Liver (tissue), 9 donors: ENCODE results near the gene IFITM10. TPM values are rescaled to one million over a fixed set of nuclear protein-coding genes. Genes with fewer than 3 reads are reported as not detected.
A peak's percentile ranks its signal among the peaks of the same experiment; 100 is the strongest.

Experiments used
- DNase-seq: peaks from one replicate; pipeline ENCODE4 v3.0.0-alpha.2; 2017; ENCODE audit warnings: low spot score
- H3K27ac ChIP-seq, 2 donors: one replicate each; pipeline ENCODE4 v1.7.0; 2013; ENCODE audit warnings: inconsistent platforms in 2 of 2, low read length in 2 of 2, control low read depth in 1 of 2, low read depth in 1 of 2, mild to moderate bottlenecking in 1 of 2
- H3K27me3 ChIP-seq, 4 donors: one replicate each; pipeline versions ENCODE4 v1.6.1 to v1.7.0; 2013; ENCODE audit warnings: low read length in 3 of 4, inconsistent platforms in 1 of 4, mild to moderate bottlenecking in 1 of 4, moderate library complexity in 1 of 4; ENCODE audit not compliant: control insufficient read depth in 4 of 4, insufficient read depth in 4 of 4
- H3K36me3 ChIP-seq, 4 donors: one replicate each; pipeline versions ENCODE4 v1.6.1 to v1.7.0; 2013; ENCODE audit warnings: low read length in 3 of 4, mild to moderate bottlenecking in 3 of 4, low read depth in 1 of 4, moderate library complexity in 1 of 4; ENCODE audit not compliant: control insufficient read depth in 4 of 4, insufficient read depth in 3 of 4
- H3K4me1 ChIP-seq, 4 donors: one replicate each; pipeline versions ENCODE4 v1.6.1 to v1.7.0; 2013; ENCODE audit warnings: low read length in 3 of 4, mild to moderate bottlenecking in 3 of 4, moderate library complexity in 1 of 4; ENCODE audit not compliant: control insufficient read depth in 4 of 4, insufficient read depth in 4 of 4
- H3K4me3 ChIP-seq, 3 donors: one replicate each; pipeline versions ENCODE4 v1.6.1 to v1.7.0; 2013; ENCODE audit warnings: low read length in 3 of 3, control low read depth in 1 of 3, low read depth in 1 of 3, mild to moderate bottlenecking in 1 of 3
- H3K9ac ChIP-seq, 2 donors: one replicate each; pipeline ENCODE4 v1.7.0; 2013; ENCODE audit warnings: low read length in 2 of 2, mild to moderate bottlenecking in 2 of 2, moderate library complexity in 2 of 2, control low read depth in 1 of 2, low read depth in 1 of 2
- H3K9me3 ChIP-seq, 4 donors: one replicate each; pipeline versions ENCODE4 v1.6.1 to v1.7.0; 2013; ENCODE audit warnings: low read length in 3 of 4; ENCODE audit not compliant: control insufficient read depth in 4 of 4
- EGR1 ChIP-seq, 2 donors: IDR thresholded peaks; 2 replicates each; pipeline ENCODE4 v1.6.1; 2016 to 2018; ENCODE audit warnings: antibody characterized with exemption in 2 of 2, low read depth in 2 of 2
- GABPA ChIP-seq, 2 donors: IDR thresholded peaks in 1 of 2; conservative IDR thresholded peaks in 1 of 2; 2 replicates each; pipeline ENCODE4 v1.6.1; 2016; ENCODE audit warnings: antibody characterized with exemption in 2 of 2, mild to moderate bottlenecking in 1 of 2, moderate library complexity in 1 of 2
- NR2F2 ChIP-seq: IDR thresholded peaks from 2 replicates; pipeline ENCODE4 v1.6.1; 2016; ENCODE audit warnings: antibody characterized with exemption
- RAD21 ChIP-seq, 2 donors: IDR thresholded peaks; 2 replicates each; pipeline ENCODE4 v1.6.1; 2016; ENCODE audit warnings: antibody characterized with exemption in 2 of 2, mild to moderate bottlenecking in 2 of 2
- RXRA ChIP-seq, 2 donors: IDR thresholded peaks; 2 replicates each; pipeline ENCODE4 v1.6.1; 2017 to 2018; ENCODE audit warnings: antibody characterized with exemption in 2 of 2, mild to moderate bottlenecking in 1 of 2
- SP1 ChIP-seq: IDR thresholded peaks from 2 replicates; pipeline ENCODE4 v1.6.1; 2018; ENCODE audit warnings: antibody characterized with exemption, mild to moderate bottlenecking
- YY1 ChIP-seq: IDR thresholded peaks from 2 replicates; pipeline ENCODE4 v1.6.1; 2016; ENCODE audit warnings: antibody characterized with exemption, mild to moderate bottlenecking
- WGBS: extraction: QIAGEN DNeasy Blood & Tissue Kit; methylation state at CpG from one replicate; pipeline ENCODE4 v1.1.7; 2013; 5-methylcytosine and 5-hydroxymethylcytosine counted together
- polyA plus RNA-seq, 2 donors: library from polyadenylated mRNA; stranded (reverse) in 1 of 2; unstranded in 1 of 2; fragments of 200-250 nt in 1 of 2; fragments of >200 nt in 1 of 2; fragmentation: Nextera tagmentation in 1 of 2; extraction: Ambion mirVana in 1 of 2; gene quantifications; one replicate each; pipeline versions ENCODE4 v1.2.1 to v1.2.3, GENCODE V29; 2013 to 2015
- total RNA-seq, 2 donors: library from RNA; depleted of rRNA; stranded (reverse); fragments of >200 nt; gene quantifications; one replicate each; pipeline ENCODE4 v1.2.3, GENCODE V29; 2014
- TF ChIP-seq, protein P1 (sequence below): IDR thresholded peaks from 2 replicates; pipeline ENCODE4 v1.6.1; 2016; ENCODE audit warnings: antibody characterized with exemption, mild to moderate bottlenecking
- TF ChIP-seq, protein P2 (sequence below): fragments of 150-350 bp; IDR thresholded peaks from 2 replicates; pipeline ENCODE4 v1.5.1; 2017; ENCODE audit warnings: improper control_type of control experiment, low read depth, low read length; ENCODE audit not compliant: missing input control
- TF ChIP-seq, protein P3 (sequence below): IDR thresholded peaks from 2 replicates; pipeline ENCODE4 v1.6.1; 2016; ENCODE audit warnings: antibody characterized with exemption
- TF ChIP-seq, protein P4 (sequence below): IDR thresholded peaks from 2 replicates; pipeline ENCODE4 v1.6.1; 2016; ENCODE audit warnings: antibody characterized with exemption
- donor health status: healthy.
- donor health status: healthy.
- donor health status: healthy.
- donor health status: healthy.
- donor health status: healthy.

IFITM10 gene
- total and polyA plus RNA-seq, 4 donors: 0.14 to 8.5 (median 1.8) TPM

DNA sequence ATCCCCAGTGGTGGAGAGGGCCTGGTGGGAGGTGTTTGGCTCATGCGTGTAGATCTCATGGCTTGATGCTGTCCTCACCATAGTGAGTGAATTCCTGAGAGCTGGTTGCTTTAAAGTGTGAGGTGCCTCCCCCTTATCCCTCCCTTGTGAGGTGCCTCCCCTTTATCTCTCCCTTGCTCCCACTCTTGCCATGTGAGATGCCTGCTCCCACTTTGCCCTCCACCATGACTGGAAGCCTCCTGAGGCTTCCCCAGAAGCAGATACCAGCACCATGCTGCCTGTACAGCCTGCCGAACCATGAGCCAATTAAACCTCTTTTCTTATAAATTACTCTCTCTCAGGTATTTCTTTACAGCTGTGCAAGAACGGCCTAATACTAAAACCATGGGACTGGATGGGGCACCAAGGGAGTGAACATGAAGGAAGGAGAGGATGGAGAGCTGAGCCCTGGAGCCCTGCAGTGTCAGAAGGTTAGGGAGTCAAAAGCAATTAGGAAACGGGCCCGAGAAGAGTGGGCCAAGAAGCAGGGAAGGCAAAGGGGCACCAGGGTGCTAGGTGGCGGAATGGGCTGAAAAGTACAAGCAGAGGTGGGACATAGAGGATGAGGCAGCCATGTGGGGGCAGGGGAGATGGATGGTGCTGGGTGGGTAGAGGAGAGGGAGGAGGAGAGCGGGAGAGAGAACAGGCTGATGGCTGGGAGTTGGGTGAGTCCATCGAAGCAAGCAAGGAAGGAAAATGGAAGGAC is 9.4 kb downstream of the IFITM10 start:
- Histone ChIP-seq H3K27ac (no peak overlapping the region), H3K4me1 (peaks cover 0 to 3% (median 1%) of the 10 kb centered on the region in 4 donors), H3K27me3 (peaks cover 0 to 2% (median 0%) of the 10 kb centered on the region in 4 donors), H3K9me3 (peaks cover 4 to 22% (median 16%) of the 10 kb centered on the region in 4 donors), H3K4me3 (no peak overlapping the region), H3K36me3 (no peaks in the 10 kb centered on the region), H3K9ac (no peak overlapping the region)
- 84% methylated on average over 8 of the region's 8 CpGs for WGBS
- TF ChIP-seq RAD21 (IDR thresholded peaks at IDR 0.05) (no peak), NR2F2 (no peak), RXRA (IDR thresholded peaks at IDR 0.05) (no peak)
- TF ChIP-seq, protein P1, sequence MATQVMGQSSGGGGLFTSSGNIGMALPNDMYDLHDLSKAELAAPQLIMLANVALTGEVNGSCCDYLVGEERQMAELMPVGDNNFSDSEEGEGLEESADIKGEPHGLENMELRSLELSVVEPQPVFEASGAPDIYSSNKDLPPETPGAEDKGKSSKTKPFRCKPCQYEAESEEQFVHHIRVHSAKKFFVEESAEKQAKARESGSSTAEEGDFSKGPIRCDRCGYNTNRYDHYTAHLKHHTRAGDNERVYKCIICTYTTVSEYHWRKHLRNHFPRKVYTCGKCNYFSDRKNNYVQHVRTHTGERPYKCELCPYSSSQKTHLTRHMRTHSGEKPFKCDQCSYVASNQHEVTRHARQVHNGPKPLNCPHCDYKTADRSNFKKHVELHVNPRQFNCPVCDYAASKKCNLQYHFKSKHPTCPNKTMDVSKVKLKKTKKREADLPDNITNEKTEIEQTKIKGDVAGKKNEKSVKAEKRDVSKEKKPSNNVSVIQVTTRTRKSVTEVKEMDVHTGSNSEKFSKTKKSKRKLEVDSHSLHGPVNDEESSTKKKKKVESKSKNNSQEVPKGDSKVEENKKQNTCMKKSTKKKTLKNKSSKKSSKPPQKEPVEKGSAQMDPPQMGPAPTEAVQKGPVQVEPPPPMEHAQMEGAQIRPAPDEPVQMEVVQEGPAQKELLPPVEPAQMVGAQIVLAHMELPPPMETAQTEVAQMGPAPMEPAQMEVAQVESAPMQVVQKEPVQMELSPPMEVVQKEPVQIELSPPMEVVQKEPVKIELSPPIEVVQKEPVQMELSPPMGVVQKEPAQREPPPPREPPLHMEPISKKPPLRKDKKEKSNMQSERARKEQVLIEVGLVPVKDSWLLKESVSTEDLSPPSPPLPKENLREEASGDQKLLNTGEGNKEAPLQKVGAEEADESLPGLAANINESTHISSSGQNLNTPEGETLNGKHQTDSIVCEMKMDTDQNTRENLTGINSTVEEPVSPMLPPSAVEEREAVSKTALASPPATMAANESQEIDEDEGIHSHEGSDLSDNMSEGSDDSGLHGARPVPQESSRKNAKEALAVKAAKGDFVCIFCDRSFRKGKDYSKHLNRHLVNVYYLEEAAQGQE: peak; percentile 14
- DNase-seq: no peak

DNA sequence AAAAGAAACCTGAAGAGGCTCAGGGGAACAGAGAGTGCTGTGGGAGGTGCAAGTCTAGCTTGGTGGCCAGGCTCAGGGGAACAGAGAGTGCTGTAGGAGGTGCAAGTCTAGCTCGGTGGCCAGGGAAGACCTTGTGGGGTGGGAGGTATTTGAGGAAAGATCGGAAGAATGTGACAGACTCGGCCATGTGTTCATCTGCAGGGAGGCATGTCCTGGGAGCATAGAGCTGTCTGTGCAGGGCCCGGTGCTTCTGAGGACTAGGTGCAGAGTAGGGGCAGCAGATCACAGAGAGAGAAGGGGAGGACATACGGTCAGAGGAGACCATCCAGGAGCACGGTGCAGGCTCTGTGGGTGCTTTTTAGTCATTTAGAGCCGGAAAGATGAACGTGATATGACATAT is 10.8 kb downstream of the IFITM10 start:
- H3K36me3 ChIP-seq: no peaks in the 10 kb centered on the region

More for the DNA sequence above, 10.8 kb downstream of the IFITM10 start:
- Histone ChIP-seq H3K4me3 (no peak overlapping the region), H3K9me3 (peaks cover 4 to 22% (median 16%) of the 10 kb centered on the region in 4 donors), H3K9ac (no peak overlapping the region), H3K27me3 (peaks cover 0 to 2% (median 0%) of the 10 kb centered on the region in 4 donors), H3K4me1 (no peaks in the 10 kb centered on the region), H3K27ac (no peak overlapping the region)
- TF ChIP-seq YY1 (no peak), GABPA (IDR thresholded peaks at IDR 0.05 in 1 of 2, conservative IDR thresholded peaks at IDR 0.05 in 1 of 2) (no peak), SP1 (no peak), EGR1 (IDR thresholded peaks at IDR 0.05; ENCODE audit: low read depth in 2 of 2) (no peak)
- TF ChIP-seq, protein P2, sequence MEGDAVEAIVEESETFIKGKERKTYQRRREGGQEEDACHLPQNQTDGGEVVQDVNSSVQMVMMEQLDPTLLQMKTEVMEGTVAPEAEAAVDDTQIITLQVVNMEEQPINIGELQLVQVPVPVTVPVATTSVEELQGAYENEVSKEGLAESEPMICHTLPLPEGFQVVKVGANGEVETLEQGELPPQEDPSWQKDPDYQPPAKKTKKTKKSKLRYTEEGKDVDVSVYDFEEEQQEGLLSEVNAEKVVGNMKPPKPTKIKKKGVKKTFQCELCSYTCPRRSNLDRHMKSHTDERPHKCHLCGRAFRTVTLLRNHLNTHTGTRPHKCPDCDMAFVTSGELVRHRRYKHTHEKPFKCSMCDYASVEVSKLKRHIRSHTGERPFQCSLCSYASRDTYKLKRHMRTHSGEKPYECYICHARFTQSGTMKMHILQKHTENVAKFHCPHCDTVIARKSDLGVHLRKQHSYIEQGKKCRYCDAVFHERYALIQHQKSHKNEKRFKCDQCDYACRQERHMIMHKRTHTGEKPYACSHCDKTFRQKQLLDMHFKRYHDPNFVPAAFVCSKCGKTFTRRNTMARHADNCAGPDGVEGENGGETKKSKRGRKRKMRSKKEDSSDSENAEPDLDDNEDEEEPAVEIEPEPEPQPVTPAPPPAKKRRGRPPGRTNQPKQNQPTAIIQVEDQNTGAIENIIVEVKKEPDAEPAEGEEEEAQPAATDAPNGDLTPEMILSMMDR: no peak
- TF ChIP-seq, protein P1: no peak
- TF ChIP-seq, protein P3, sequence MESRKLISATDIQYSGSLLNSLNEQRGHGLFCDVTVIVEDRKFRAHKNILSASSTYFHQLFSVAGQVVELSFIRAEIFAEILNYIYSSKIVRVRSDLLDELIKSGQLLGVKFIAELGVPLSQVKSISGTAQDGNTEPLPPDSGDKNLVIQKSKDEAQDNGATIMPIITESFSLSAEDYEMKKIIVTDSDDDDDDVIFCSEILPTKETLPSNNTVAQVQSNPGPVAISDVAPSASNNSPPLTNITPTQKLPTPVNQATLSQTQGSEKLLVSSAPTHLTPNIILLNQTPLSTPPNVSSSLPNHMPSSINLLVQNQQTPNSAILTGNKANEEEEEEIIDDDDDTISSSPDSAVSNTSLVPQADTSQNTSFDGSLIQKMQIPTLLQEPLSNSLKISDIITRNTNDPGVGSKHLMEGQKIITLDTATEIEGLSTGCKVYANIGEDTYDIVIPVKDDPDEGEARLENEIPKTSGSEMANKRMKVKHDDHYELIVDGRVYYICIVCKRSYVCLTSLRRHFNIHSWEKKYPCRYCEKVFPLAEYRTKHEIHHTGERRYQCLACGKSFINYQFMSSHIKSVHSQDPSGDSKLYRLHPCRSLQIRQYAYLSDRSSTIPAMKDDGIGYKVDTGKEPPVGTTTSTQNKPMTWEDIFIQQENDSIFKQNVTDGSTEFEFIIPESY: no peak
- TF ChIP-seq, protein P4, sequence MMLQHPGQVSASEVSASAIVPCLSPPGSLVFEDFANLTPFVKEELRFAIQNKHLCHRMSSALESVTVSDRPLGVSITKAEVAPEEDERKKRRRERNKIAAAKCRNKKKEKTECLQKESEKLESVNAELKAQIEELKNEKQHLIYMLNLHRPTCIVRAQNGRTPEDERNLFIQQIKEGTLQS: no peak
- no peak for DNase-seq
- WGBS: 67% methylated on average over 8 of the region's 8 CpGs
